ENCODE data around the gene HRAS. TPM values are rescaled to one million over a fixed set of nuclear protein-coding genes. Genes with fewer than 3 reads are reported as not detected.
A peak's percentile ranks its signal among the peaks of the same experiment; 100 is the strongest.

HRAS gene
- total and polyA plus RNA-seq, 10 of the 15 experiments (the other 5 are each of a cell fraction or from before 2014, with no cell fraction given) = 2.8 to 72.4 (median 31.7) TPM

DNA sequence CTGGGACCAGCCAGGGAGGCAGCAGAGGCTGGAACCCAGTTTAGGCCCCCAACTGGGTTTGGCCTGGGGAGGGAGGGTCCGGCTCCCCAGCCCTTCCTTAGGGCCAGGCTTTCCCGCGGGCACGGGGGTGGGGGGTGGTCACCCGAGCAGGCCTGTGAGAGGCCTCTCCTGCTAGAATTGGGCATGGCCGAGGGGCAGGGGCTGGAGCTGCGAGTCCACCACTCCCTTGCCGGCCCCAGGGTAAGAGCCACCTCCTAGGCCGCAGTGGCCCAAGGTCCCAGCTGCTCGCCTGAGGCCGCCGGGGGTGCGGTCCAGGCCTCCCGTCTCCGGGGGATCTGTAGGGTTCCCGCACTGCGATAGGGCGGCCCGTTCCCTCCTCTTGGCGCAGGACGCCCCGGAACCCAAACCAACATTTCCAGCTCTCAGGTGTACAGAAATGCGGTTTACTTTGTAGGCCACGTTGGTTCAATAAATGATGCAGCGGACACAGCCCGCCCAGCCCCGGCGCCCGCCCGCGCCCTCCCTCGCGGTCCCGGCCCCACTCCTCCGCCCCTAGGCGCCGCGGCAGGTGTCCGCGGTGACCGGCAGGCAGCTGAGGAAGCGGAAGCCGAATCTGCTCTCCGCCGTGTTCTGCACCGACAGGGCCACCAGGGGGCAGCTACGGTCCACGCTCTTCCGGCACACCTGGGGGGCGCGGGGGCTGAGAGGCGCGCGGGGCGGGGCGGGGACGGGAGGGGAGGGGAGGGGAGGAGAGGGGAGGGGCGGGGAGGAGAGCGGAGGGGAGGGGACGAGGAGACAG, 19.3 kb upstream of the HRAS start:
- intact Hi-C loops (cut with micrococcal nuclease; ENCODE audit: unreplicated experiment) (loop anchor here (2.0 kb wide), 1 partner anchor 168 kb away; no protein-coding TSS in a partner anchor), in situ Hi-C loops (cut with MboI) (loop anchor here (5.0 kb wide), 1 partner anchor 158 kb away; no protein-coding TSS in a partner anchor)
- H3K27ac ChIP-seq (ENCODE audit: control insufficient read depth, insufficient read depth) = no peak overlapping the region
- SMC1A ChIA-PET (ENCODE audit: uncharacterized antibody, unreplicated experiment) = interaction anchor here (0.7 to 1.6 kb wide), 3 partner anchors 19 to 172 kb away, joined by 3 to 6 read pairs (median 4); partner anchors contain the start of gene HRAS
- peak overlapping the region; percentile 79 for H3K4me2 ChIP-seq (ENCODE audit: control insufficient read depth, insufficient read depth)
- H3K27me3 ChIP-seq (replicated peaks in 1 of 2; ENCODE audit: control insufficient read depth in 2 of 2, insufficient read depth in 2 of 2, low read length in 1 of 2) = peaks cover 0 to 5% of the 10 kb centered on the region in 2 experiments; a peak in 2 of 4 replicates
- ATAC-seq (peak; percentile 90), FAIRE-seq (peak; percentile 47), DNase-seq (ENCODE audit: low read depth, low spot score) (no peak)
- no peaks in the 10 kb centered on the region for H3K36me3 ChIP-seq (ENCODE audit: control insufficient read depth in 2 of 2, insufficient read depth in 2 of 2, low read length in 1 of 2)
- CTCF ChIA-PET = interaction anchor here (0.6 to 1.8 kb wide), 7 partner anchors 16 to 242 kb away, joined by 3 to 54 read pairs (median 3); no protein-coding TSS in a partner anchor
- H3K4me1 ChIP-seq (ENCODE audit: control insufficient read depth, insufficient read depth, low read length) = no peaks in the 10 kb centered on the region; the same call in 1 of the 2 replicates
- no TSS peak for BruUV-seq (replicated peaks)
- RAD21 ChIA-PET (ENCODE audit: unreplicated experiment) = interaction anchor here (0.5 to 2.6 kb wide), 10 partner anchors 9 to 172 kb away, joined by 3 to 22 read pairs (median 4); partner anchors contain the start of genes DEAF1 and TMEM80
- no peaks in the 10 kb centered on the region for H3K79me2 ChIP-seq (ENCODE audit: control insufficient read depth, insufficient read depth, low read length)
- no peaks in the 10 kb centered on the region for H4K20me1 ChIP-seq (ENCODE audit: control insufficient read depth, insufficient read depth)
- H3K9me3 ChIP-seq (replicated peaks; ENCODE audit: control insufficient read depth, insufficient read depth, low read length) = no peaks in the 10 kb centered on the region
- no peak overlapping the region for H3K9ac ChIP-seq (ENCODE audit: control insufficient read depth, insufficient read depth, low read length)
- POLR2A ChIA-PET = interaction anchor here (1.0 to 1.4 kb wide), 3 partner anchors 19 to 171 kb away, joined by 3 to 5 read pairs (median 4); partner anchors contain the start of genes HRAS and PHRF1
- 17% methylated on average over 28 of the region's 60 CpGs for WGBS (ENCODE audit: insufficient coverage, insufficient replicate concordance, low lambda C conversion rate, missing lambda C conversion rate)
- H2AFZ ChIP-seq (ENCODE audit: control insufficient read depth, low read depth, low read length) = peak overlapping the region; percentile 39
- H3K4me3 ChIP-seq = peak overlapping the region; percentile 41; the same call in 1 of the 2 replicates
- TF ChIP-seq POU2F2 (IDR thresholded peaks at IDR 0.05; ENCODE audit: borderline replicate concordance, low read depth, low read length) (no peak), JUND (IDR thresholded peaks at IDR 0.05; ENCODE audit: low read depth, low read length) (no peak), BHLHE40 (IDR thresholded peaks at IDR 0.05; ENCODE audit: borderline replicate concordance in 1 of 2, low read depth in 2 of 2, low read length in 1 of 2) (peak; percentile 32 to 49; a peak in 2 of 4 replicates), NFYB (IDR thresholded peaks at IDR 0.05; ENCODE audit: insufficient read depth, low read depth, low read length) (no peak), E2F4 (IDR thresholded peaks at IDR 0.05; ENCODE audit: low read depth, low read length) (no peak), EGR1 (IDR thresholded peaks at IDR 0.05; ENCODE audit: borderline replicate concordance in 1 of 2, low read depth in 2 of 2, low read length in 2 of 2) (0 out of 3 replicates have a peak, but pooled peaks of 1 of the 2 experiments have one; percentile 7), IKZF1 (conservative IDR thresholded peaks at IDR 0.05) (0 out of 2 replicates have a peak, but pooled peaks have one; percentile 16), NFIC (IDR thresholded peaks at IDR 0.05; ENCODE audit: low read depth, low read length) (no peak), MYB (IDR thresholded peaks at IDR 0.05; ENCODE audit: borderline replicate concordance, low read depth, low read length) (no peak), CHD1 (IDR thresholded peaks at IDR 0.05; ENCODE audit: low read depth, low read length) (no peak), ATF3 (IDR thresholded peaks at IDR 0.05; ENCODE audit: borderline replicate concordance, extremely low read depth, low read depth, low read length) (no peak), TCF12 (IDR thresholded peaks at IDR 0.05; ENCODE audit: low read depth, low read length) (peak; percentile 71; the same call in 1 of the 2 replicates), ZZZ3 (IDR thresholded peaks at IDR 0.05; ENCODE audit: control insufficient read depth, insufficient read length, low read depth) (no peak), MLLT1 (IDR thresholded peaks at IDR 0.05) (no peak)
- TF ChIP-seq, protein P1, sequence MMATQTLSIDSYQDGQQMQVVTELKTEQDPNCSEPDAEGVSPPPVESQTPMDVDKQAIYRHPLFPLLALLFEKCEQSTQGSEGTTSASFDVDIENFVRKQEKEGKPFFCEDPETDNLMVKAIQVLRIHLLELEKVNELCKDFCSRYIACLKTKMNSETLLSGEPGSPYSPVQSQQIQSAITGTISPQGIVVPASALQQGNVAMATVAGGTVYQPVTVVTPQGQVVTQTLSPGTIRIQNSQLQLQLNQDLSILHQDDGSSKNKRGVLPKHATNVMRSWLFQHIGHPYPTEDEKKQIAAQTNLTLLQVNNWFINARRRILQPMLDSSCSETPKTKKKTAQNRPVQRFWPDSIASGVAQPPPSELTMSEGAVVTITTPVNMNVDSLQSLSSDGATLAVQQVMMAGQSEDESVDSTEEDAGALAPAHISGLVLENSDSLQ (IDR thresholded peaks at IDR 0.05) = no peak
- TF ChIP-seq, protein P2, sequence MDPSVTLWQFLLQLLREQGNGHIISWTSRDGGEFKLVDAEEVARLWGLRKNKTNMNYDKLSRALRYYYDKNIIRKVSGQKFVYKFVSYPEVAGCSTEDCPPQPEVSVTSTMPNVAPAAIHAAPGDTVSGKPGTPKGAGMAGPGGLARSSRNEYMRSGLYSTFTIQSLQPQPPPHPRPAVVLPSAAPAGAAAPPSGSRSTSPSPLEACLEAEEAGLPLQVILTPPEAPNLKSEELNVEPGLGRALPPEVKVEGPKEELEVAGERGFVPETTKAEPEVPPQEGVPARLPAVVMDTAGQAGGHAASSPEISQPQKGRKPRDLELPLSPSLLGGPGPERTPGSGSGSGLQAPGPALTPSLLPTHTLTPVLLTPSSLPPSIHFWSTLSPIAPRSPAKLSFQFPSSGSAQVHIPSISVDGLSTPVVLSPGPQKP (IDR thresholded peaks at IDR 0.05; ENCODE audit: low read depth, low read length) = 0 out of 2 replicates have a peak, but pooled peaks have one; percentile 33
